Smooth muscle cell (in vitro differentiated cells): ENCODE results near the gene DNM3. TPM values are rescaled to one million over a fixed set of nuclear protein-coding genes. Genes with fewer than 3 reads are reported as not detected.
A peak's percentile ranks its signal among the peaks of the same experiment; 100 is the strongest.

Experiments
- DNase-seq: peaks from one replicate; lab custom pipeline; 2025; ENCODE audit not compliant: unreplicated experiment; lab: John Stamatoyannopoulos, UW
- H2AFZ ChIP-seq: fragments of 200-600 bp; sonication (generic); 2 replicates; pipeline ENCODE4 v1.6.0; 2016; ENCODE audit warnings: antibody characterized with exemption, low read depth, mild to moderate bottlenecking
- H3F3A ChIP-seq: fragments of 200-600 bp; sonication (generic); 2 replicates; pipeline ENCODE4 v1.6.0; 2017; ENCODE audit warnings: antibody characterized with exemption, low read depth
- H3K27ac ChIP-seq: fragments of 200-600 bp; sonication (generic); 2 replicates; pipeline ENCODE4 v1.5.1; 2016; ENCODE audit warnings: low read depth, mild to moderate bottlenecking
- H3K27me3 ChIP-seq: fragments of 200-600 bp; sonication (generic); 2 replicates; pipeline ENCODE4 v1.6.1; 2016; ENCODE audit warnings: low read depth, mild to moderate bottlenecking
- H3K36me3 ChIP-seq: fragments of 200-600 bp; sonication (generic); 2 replicates; pipeline ENCODE4 v1.5.1; 2016; ENCODE audit warnings: low read depth
- H3K4me1 ChIP-seq: fragments of 200-600 bp; sonication (generic); 2 replicates; pipeline ENCODE4 v1.5.1; 2016; ENCODE audit warnings: low read depth
- H3K4me2 ChIP-seq: fragments of 200-600 bp; sonication (generic); 2 replicates; pipeline ENCODE4 v1.6.0; 2016; ENCODE audit warnings: mild to moderate bottlenecking
- H3K4me3 ChIP-seq: fragments of 200-600 bp; sonication (generic); 2 replicates; pipeline ENCODE4 v1.5.1; 2016; ENCODE audit warnings: mild to moderate bottlenecking
- H3K79me2 ChIP-seq: fragments of 200-600 bp; sonication (generic); 2 replicates; pipeline ENCODE4 v1.6.0; 2016; ENCODE audit warnings: low read depth, mild to moderate bottlenecking
- H3K9ac ChIP-seq: fragments of 200-600 bp; sonication (generic); 2 replicates; pipeline ENCODE4 v1.6.0; 2016; ENCODE audit warnings: low read depth
- H3K9me3 ChIP-seq: fragments of 200-600 bp; sonication (generic); replicated peaks from 2 replicates; pipeline ENCODE4 v1.5.1; 2016; ENCODE audit warnings: low read depth
- H4K20me1 ChIP-seq: fragments of 200-600 bp; sonication (generic); 2 replicates; pipeline ENCODE4 v1.6.0; 2016; ENCODE audit warnings: low read depth
- WGBS: methylation state at CpG from one replicate; pipeline ENCODE4 v1.1.7; 2016; ENCODE audit warnings: low lambda C conversion rate; 5-methylcytosine and 5-hydroxymethylcytosine counted together
- polyA plus RNA-seq: library from polyadenylated mRNA; unstranded; fragments of >200 nt; fragmentation: Nextera tagmentation; extraction: Ambion mirVana; gene quantifications from 2 replicates; pipeline ENCODE4 v1.2.1, GENCODE V29; 2016
- total RNA-seq: library from RNA; depleted of rRNA; stranded (reverse); fragments of >200 nt; gene quantifications from 2 replicates; pipeline ENCODE4 v1.2.3, GENCODE V29; 2014
- TF ChIP-seq, protein P1 (sequence below): fragments of 200-600 bp; sonication (generic); IDR thresholded peaks from 2 replicates; pipeline ENCODE4 v1.5.1; 2017; ENCODE audit warnings: borderline replicate concordance, mild to moderate bottlenecking, antibody characterized with exemption; ENCODE audit not compliant: insufficient read depth, poor library complexity, severe bottlenecking

DNM3 gene
- total and polyA plus RNA-seq, 2 experiments from 2014 or later, result 1.7 to 3.0 TPM

GRCh38 chr1:172322219-172323061, 481.1 kb downstream of the DNM3 start:
- H3K4me3 ChIP-seq, result peak overlapping the region; percentile 3
- TF ChIP-seq, protein P1, sequence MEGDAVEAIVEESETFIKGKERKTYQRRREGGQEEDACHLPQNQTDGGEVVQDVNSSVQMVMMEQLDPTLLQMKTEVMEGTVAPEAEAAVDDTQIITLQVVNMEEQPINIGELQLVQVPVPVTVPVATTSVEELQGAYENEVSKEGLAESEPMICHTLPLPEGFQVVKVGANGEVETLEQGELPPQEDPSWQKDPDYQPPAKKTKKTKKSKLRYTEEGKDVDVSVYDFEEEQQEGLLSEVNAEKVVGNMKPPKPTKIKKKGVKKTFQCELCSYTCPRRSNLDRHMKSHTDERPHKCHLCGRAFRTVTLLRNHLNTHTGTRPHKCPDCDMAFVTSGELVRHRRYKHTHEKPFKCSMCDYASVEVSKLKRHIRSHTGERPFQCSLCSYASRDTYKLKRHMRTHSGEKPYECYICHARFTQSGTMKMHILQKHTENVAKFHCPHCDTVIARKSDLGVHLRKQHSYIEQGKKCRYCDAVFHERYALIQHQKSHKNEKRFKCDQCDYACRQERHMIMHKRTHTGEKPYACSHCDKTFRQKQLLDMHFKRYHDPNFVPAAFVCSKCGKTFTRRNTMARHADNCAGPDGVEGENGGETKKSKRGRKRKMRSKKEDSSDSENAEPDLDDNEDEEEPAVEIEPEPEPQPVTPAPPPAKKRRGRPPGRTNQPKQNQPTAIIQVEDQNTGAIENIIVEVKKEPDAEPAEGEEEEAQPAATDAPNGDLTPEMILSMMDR, result no peak
- H3K9me3 ChIP-seq, result no peaks in the 10 kb centered on the region
- H4K20me1 ChIP-seq, result no peaks in the 10 kb centered on the region
- H3K79me2 ChIP-seq, result no peaks in the 10 kb centered on the region
- H3F3A ChIP-seq, result peaks cover 3% of the 10 kb centered on the region
- H2AFZ ChIP-seq, result peak overlapping the region; percentile 67
- H3K4me2 ChIP-seq, result peak overlapping the region; percentile 80
- DNase-seq, result no peak
- peak overlapping the region; percentile 99 for H3K27ac ChIP-seq
- H3K9ac ChIP-seq, result peak overlapping the region; percentile 91
- peaks cover 23% of the 10 kb centered on the region for H3K4me1 ChIP-seq
- 27% methylated on average over 13 of the region's 13 CpGs for WGBS
- H3K36me3 ChIP-seq, result no peaks in the 10 kb centered on the region
- H3K27me3 ChIP-seq, result no peaks in the 10 kb centered on the region

DNA sequence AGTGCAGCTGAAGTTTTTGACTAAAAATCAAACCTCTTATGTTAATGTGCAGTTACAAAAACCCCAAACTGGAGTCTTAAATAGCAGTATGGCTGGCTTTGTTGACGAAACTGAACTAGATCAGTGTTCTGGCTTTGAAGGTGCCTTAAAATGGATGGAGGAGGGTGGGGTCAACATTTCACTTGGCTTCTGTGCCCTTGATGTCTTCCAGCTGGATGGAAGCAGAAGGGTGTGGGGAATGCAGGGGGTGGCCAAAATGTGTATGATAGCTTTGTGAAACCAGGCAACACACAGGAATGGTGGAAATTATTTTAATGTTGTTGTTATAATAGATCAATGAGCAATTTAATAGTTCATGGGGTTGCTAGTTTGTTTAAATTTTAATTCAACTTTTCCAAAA, 482.4 kb downstream of the DNM3 start:
- H3K9me3 ChIP-seq, result no peaks in the 10 kb centered on the region
- H3K79me2 ChIP-seq, result no peaks in the 10 kb centered on the region
- H3K4me2 ChIP-seq, result peak overlapping the region; percentile 80
- peaks cover 23% of the 10 kb centered on the region for H3K4me1 ChIP-seq
- H3K36me3 ChIP-seq, result no peaks in the 10 kb centered on the region
- H3K4me3 ChIP-seq, result no peak overlapping the region
- TF ChIP-seq, protein P1, result no peak
- peak overlapping the region; percentile 99 for H3K27ac ChIP-seq
- peak overlapping the region; percentile 91 for H3K9ac ChIP-seq
- WGBS, result 73% methylated on average over 1 of the region's 1 CpG
- peaks cover 3% of the 10 kb centered on the region for H3F3A ChIP-seq
- DNase-seq, result no peak
- no peaks in the 10 kb centered on the region for H3K27me3 ChIP-seq
- H4K20me1 ChIP-seq, result no peaks in the 10 kb centered on the region
- H2AFZ ChIP-seq, result no peak overlapping the region

GRCh38 chr1:172324086-172324485, 482.8 kb downstream of the DNM3 start:
- TF ChIP-seq, protein P1, result no peak
- no peak for DNase-seq
- Histone ChIP-seq H3K36me3 (no peaks in the 10 kb centered on the region), H3K27me3 (no peaks in the 10 kb centered on the region), H4K20me1 (no peaks in the 10 kb centered on the region), H2AFZ (no peak overlapping the region), H3K4me3 (no peak overlapping the region), H3K4me1 (peaks cover 23% of the 10 kb centered on the region), H3K9ac (no peak overlapping the region), H3K9me3 (no peaks in the 10 kb centered on the region), H3F3A (peaks cover 3% of the 10 kb centered on the region), H3K4me2 (no peak overlapping the region), H3K27ac (peak overlapping the region; percentile 99), H3K79me2 (no peaks in the 10 kb centered on the region)
- WGBS, result 94% methylated on average over 5 of the region's 5 CpGs
